ENCODE results near the gene PITPNM3.

- TF ChIP-seq RAD21 (IDR thresholded peaks at IDR 0.05; ENCODE audit: low read depth) = no peak
- TF ChIP-seq YY1 (IDR thresholded peaks at IDR 0.05; ENCODE audit: extremely low read depth, insufficient replicate concordance, low read depth, low read length) = no peak
These were observed 48.8 kb downstream of the PITPNM3 start for GRCh38 chr17:6507535-6507934.

Data from HCT116 (cell line).